Stimulated activated CD8-positive, alpha-beta memory T cell treated with anti-CD3 and anti-CD28 coated beads, Interleukin-15, amount 100 ng/mL, for 24 hours (primary cell): ENCODE data around the gene HM13.
"Not testable (repeated sequence)": the region's sequence is repeated elsewhere in the genome, so short reads cannot be mapped to it uniquely, and the experiment has no call there.

Experiments used
- DNase-seq: peaks from one replicate; pipeline ENCODE4 v3.0.0-alpha.2; 2020; ENCODE audit warnings: low read depth

HM13 gene

GRCh38 chr20:31593221-31594001 is 79.2 kb downstream of the HM13 start:
- no peak for DNase-seq

- no peak for DNase-seq
Measured at GRCh38 chr20:31594002-31594557, 79.8 kb downstream of the HM13 start.

GRCh38 chr20:31594558-31595379 is 80.5 kb downstream of the HM13 start:
- DNase-seq, result no peak

GRCh38 chr20:31595380-31595653 is 81.1 kb downstream of the HM13 start:
- DNase-seq, result no peak

GRCh38 chr20:31595654-31596411 is 81.6 kb downstream of the HM13 start:
- DNase-seq, result no peak

GRCh38 chr20:31596412-31596715 is 82.1 kb downstream of the HM13 start:
- DNase-seq, result not testable (repeated sequence)

GRCh38 chr20:31596831-31597480 is 82.7 kb downstream of the HM13 start:
- no peak for DNase-seq

- DNase-seq, result no peak
Measured at GRCh38 chr20:31597481-31597855, 83.2 kb downstream of the HM13 start.

GRCh38 chr20:31602431-31602778 is 88.2 kb downstream of the HM13 start:
- DNase-seq, result no peak

- DNase-seq, result no peak
Measured at GRCh38 chr20:31602779-31603441, 88.7 kb downstream of the HM13 start.

- DNase-seq, result peak; percentile 21
Measured at GRCh38 chr20:31603822-31604566, 89.8 kb downstream of the HM13 start.

GRCh38 chr20:31604567-31605030 is 90.4 kb downstream of the HM13 start:
- DNase-seq, result no peak

- peak; percentile 48 for DNase-seq
Measured at GRCh38 chr20:31605031-31605901, 91.0 kb downstream of the HM13 start, which contains the start of gene ID1. ID1 (plus strand) TSS chr20:31605289; CDS start chr20:31605388, 99 bp downstream.

- DNase-seq, result no peak
Measured at GRCh38 chr20:31605902-31606803, 91.9 kb downstream of the HM13 start.

- no peak for DNase-seq
Measured at GRCh38 chr20:31606804-31607639, 92.8 kb downstream of the HM13 start.

GRCh38 chr20:31607640-31608250 is 93.5 kb downstream of the HM13 start:
- no peak for DNase-seq

GRCh38 chr20:31608251-31608945 is 94.2 kb downstream of the HM13 start:
- no peak for DNase-seq
